HG03025 (cell line): ENCODE measurements around the gene PILRA.
"Not testable (repeated sequence)": the region's sequence is repeated elsewhere in the genome, so short reads cannot be mapped to it uniquely, and the experiment has no call there.

Experiments used
- ATAC-seq: cut with Tn5 transposase; IDR thresholded peaks from one replicate; pipeline ENCODE4 v1.9.1; 2021; ENCODE audit warnings: mild to moderate bottlenecking, moderate library complexity; ENCODE audit not compliant: unreplicated experiment, low FRiP score

The PILRA gene

GRCh38 chr7:100376066-100376465, 2.8 kb downstream of the PILRA start:
- ATAC-seq: no peak

- ATAC-seq: no peak
These were observed 4.9 kb downstream of the PILRA start for GRCh38 chr7:100378114-100378755.

GRCh38 chr7:100380196-100380595, 6.9 kb downstream of the PILRA start:
- no peak for ATAC-seq

DNA sequence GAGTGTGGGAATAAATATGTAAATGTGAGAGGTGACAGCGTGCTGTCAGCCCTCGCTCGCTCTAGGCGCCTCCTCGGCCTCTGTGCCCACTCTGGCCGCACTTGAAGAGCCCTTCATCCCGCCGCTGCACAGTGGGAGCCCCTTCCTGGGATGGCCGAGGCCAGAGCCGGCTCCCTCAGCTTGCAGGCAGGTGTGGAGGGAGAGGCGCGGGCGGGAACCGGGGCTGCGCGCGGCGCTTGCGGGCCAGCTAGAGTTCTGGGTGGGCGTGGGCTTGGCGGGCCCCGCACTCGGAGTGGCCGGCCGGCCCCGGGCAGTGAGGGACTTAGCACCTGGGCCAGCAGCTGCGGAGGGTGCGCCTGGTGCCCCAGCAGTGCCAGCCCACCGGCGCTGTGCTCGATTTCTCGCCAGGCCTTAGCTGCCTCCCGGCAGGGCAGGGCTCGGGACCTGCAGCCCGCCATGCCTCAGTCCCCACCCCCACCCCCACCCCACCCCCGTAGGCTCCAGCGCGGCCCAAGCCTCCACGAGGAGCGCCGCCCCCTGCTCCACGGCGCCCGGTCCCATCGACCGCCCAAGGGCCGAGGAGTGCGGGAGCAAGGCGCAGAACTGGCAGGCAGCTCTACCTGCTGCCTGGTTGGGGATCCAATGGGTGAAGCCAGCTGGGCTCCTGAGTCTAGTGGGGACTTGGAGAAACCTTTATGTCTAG, 8.4 kb downstream of the PILRA start:
- ATAC-seq: not testable (repeated sequence)

GRCh38 chr7:100382234-100382853, 9.1 kb downstream of the PILRA start:
- not testable (repeated sequence) for ATAC-seq

- ATAC-seq: no peak
These were observed 11.5 kb downstream of the PILRA start for GRCh38 chr7:100384628-100385294.

- no peak for ATAC-seq
These were observed 13.7 kb downstream of the PILRA start for GRCh38 chr7:100386940-100387339.

DNA sequence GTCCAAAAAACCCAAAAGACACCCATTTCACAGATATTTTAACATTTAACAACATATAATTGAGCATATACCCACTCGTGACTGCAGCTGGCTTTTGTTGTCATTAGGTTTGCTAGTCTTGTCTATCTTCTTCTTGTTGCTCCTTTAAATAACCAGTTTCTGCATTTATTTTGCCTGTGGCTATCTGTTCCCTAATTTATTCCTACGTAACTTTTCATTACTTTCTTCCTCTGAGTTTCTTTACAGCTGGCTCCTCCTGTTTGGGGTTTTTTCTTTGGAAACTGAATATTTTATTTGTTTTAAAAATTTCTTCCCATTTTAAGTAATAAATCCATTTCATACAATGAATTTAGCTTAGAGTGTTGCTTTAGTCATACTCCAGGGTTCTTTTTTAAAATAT, 14.4 kb downstream of the PILRA start:
- no peak for ATAC-seq

GRCh38 chr7:100389437-100390088, 16.3 kb downstream of the PILRA start:
- ATAC-seq: no peak

DNA sequence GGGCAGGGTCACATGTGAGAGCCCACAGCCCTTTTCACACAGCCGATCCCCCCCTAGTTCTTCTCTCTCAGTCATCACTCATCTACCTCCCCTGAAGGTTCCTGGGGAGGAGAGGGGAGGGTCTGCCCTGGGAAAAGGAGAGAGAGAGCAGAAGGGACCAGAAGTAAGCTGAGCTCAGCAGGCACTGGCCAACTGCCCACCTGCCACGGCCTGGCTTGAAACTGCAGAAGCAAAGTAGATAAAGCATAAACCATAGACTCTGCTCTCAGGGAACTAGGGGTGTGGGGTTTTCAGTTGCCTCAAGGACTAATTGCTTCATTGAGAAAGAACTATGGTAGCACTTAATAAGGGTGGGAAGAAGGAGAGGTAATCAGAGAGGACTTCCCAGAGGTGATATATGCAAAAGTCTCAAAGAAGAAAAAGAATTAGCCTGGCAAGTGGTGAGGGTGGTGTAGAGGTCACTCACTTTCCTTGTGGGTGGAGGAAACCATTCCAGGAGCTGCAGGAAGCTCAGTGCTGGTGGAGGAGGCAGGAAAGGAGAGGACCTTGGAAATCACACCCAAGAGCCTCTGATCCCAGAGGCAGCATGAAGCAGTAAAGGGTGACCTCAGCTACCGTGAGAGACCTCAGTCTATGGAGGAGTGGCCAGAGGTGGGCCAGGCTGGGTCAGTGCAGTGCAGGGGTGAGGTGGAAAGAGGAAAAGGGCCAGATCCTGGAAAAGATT, 17.2 kb downstream of the PILRA start:
- ATAC-seq: no peak

GRCh38 chr7:100393233-100393905, 20.1 kb downstream of the PILRA start:
- no peak for ATAC-seq

DNA sequence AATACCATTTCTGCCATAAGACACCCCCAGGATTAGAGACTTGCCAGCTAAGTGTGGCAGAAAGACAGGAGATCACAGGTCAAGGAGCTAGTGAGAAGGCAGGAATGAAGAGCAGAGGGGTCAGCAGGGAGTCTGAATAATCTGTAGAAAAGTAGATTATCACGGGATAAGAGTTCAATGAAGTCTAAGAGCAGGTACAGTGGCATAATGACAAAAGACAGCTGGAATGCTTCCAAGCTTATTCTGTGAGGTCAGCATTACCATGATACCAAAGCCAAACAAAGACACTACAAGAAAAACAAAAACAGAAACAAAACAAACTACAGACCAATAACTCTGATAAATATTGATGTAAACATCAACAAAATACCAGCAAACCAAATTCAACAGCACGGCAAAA, 20.8 kb downstream of the PILRA start:
- no peak for ATAC-seq

DNA sequence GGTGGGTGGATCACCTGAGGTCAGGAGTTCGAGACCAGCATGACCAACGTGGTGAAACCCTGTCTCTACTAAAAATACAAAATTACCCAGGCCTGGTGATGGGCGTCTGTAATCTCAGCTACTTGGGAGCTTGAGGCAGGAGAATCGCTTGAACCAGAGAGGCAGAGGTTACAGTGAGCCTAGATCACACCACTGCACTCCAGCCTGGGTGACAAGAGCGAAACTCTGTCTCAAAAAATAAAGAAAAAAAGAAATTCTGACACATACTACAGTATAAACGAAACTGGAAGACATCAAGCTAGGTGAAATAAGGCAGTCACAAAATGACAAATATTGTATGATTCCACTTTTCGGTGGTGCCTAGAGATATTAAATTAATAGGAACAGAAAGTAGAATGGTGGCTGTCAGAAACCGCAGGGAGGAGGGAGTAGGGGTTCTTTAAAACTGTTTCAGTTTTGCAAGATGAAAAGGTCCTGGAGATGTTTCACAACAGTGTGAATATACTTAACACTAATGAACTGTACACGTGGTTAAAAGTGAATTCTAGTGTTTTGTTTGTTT, 23.2 kb downstream of the PILRA start:
- ATAC-seq: peak; percentile 76

GRCh38 chr7:100397315-100398081, 24.2 kb downstream of the PILRA start:
- ATAC-seq: no peak

GRCh38 chr7:100398239-100398638, 25.0 kb downstream of the PILRA start:
- no peak for ATAC-seq

- ATAC-seq: no peak
These were observed 26.8 kb downstream of the PILRA start for GRCh38 chr7:100400041-100400440.

GRCh38 chr7:100400656-100401055, 27.4 kb downstream of the PILRA start:
- ATAC-seq: no peak

DNA sequence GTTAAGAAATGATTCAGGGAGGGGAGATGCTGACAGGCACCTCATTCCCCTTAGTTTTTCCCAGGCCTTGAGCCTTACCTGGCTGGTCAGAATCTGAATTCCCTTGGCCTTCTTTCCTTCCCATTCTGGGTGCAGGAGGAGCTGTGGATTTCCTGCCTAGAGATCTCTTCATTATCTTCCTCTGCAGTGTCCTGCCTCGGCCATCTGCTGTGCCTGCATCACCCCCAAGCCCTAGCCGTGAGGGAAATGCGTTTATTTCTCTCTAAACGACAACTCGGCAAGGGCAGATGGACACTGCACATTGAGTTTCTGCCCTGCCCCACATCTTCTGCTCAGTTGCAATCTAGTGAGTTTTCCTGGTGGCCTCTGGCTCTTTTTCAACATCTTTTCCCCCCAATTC, 28.5 kb downstream of the PILRA start:
- ATAC-seq: no peak

- ATAC-seq: no peak
These were observed 29.0 kb downstream of the PILRA start for GRCh38 chr7:100402241-100402640.
